Neural cell (in vitro differentiated cells): ENCODE data around the gene IGSF3.
"Not testable (repeated sequence)": the region's sequence is repeated elsewhere in the genome, so short reads cannot be mapped to it uniquely, and the experiment has no call there.

Source experiments
- EP300 ChIP-seq: fragments of 450-650 bp; conservative IDR thresholded peaks from 2 replicates; pipeline ENCODE4 v1.6.1; 2014; ENCODE audit warnings: antibody characterized with exemption, mild to moderate bottlenecking, moderate library complexity; ENCODE audit not compliant: poor library complexity, severe bottlenecking
- EZH2 ChIP-seq: fragments of 200-600, 300-800 bp; shearing (Covaris generic), sonication (generic); IDR thresholded peaks from 2 replicates; pipeline ENCODE4 v1.6.1; 2014; ENCODE audit warnings: antibody characterized with exemption, low read length, borderline replicate concordance, mild to moderate bottlenecking; ENCODE audit not compliant: insufficient read depth, poor library complexity, severe bottlenecking
- MXI1 ChIP-seq: fragments of 450-650 bp; conservative IDR thresholded peaks from 2 replicates; pipeline ENCODE4 v1.6.1; 2014; ENCODE audit warnings: antibody characterized with exemption, mild to moderate bottlenecking; ENCODE audit not compliant: poor library complexity, severe bottlenecking
- POLR2AphosphoS5 ChIP-seq: IDR thresholded peaks from 2 replicates; pipeline ENCODE4 v1.6.1; 2012
- RAD21 ChIP-seq: fragments of 450-650 bp; conservative IDR thresholded peaks from 2 replicates; pipeline ENCODE4 v1.6.1; 2014; ENCODE audit warnings: antibody characterized with exemption, mild to moderate bottlenecking, moderate library complexity
- SMC3 ChIP-seq: fragments of 450-650 bp; conservative IDR thresholded peaks from 2 replicates; pipeline ENCODE4 v1.6.1; 2014; ENCODE audit warnings: antibody characterized with exemption, mild to moderate bottlenecking, moderate library complexity; ENCODE audit not compliant: poor library complexity
- TAF1 ChIP-seq: IDR thresholded peaks from 2 replicates; pipeline ENCODE4 v1.6.1; 2012; ENCODE audit warnings: low read depth
- TF ChIP-seq, protein P1 (sequence below): fragments of 450-650 bp; IDR thresholded peaks from 2 replicates; pipeline ENCODE4 v1.5.1; 2014; ENCODE audit warnings: antibody characterized with exemption, mild to moderate bottlenecking, moderate library complexity; ENCODE audit not compliant: poor library complexity, severe bottlenecking
- TF ChIP-seq, protein P2 (sequence below): IDR thresholded peaks from 2 replicates; pipeline ENCODE4 v1.6.1; 2012; ENCODE audit warnings: borderline replicate concordance

DNA sequence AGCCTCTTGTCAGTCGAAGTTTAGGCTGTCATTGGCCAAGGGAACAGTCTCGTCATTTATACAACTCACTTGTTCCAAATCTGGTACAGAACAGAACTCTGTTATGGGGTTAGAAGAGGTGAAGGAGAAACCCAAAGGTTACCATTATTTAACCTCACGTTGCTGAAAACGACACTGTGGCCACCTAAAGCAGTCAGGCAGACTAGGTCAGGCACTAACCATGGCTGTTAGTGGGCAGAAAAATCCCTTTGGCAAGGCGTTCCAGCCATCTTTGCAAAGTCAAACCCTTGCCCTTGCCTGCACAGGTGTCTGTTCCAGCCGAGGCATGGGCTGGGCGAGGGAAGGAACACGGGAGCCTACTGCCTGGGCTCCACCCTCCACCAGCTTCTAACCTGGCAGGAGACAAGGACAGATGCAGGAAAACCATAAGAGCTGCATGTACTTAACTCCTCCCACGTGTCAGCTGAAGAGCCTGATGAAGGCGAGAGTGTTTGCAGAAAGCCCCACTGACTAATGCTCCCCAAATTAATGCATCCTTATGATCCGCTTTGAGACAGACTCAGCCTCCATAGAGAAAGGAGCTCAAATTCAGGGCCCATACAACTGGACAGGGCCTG lies 69.0 kb downstream of the IGSF3 start:
- TF ChIP-seq, protein P1, sequence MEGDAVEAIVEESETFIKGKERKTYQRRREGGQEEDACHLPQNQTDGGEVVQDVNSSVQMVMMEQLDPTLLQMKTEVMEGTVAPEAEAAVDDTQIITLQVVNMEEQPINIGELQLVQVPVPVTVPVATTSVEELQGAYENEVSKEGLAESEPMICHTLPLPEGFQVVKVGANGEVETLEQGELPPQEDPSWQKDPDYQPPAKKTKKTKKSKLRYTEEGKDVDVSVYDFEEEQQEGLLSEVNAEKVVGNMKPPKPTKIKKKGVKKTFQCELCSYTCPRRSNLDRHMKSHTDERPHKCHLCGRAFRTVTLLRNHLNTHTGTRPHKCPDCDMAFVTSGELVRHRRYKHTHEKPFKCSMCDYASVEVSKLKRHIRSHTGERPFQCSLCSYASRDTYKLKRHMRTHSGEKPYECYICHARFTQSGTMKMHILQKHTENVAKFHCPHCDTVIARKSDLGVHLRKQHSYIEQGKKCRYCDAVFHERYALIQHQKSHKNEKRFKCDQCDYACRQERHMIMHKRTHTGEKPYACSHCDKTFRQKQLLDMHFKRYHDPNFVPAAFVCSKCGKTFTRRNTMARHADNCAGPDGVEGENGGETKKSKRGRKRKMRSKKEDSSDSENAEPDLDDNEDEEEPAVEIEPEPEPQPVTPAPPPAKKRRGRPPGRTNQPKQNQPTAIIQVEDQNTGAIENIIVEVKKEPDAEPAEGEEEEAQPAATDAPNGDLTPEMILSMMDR: not testable (repeated sequence)
- not testable (repeated sequence) for TF ChIP-seq RAD21, TAF1, POLR2AphosphoS5, SMC3, EP300, EZH2, MXI1
- TF ChIP-seq, protein P2, sequence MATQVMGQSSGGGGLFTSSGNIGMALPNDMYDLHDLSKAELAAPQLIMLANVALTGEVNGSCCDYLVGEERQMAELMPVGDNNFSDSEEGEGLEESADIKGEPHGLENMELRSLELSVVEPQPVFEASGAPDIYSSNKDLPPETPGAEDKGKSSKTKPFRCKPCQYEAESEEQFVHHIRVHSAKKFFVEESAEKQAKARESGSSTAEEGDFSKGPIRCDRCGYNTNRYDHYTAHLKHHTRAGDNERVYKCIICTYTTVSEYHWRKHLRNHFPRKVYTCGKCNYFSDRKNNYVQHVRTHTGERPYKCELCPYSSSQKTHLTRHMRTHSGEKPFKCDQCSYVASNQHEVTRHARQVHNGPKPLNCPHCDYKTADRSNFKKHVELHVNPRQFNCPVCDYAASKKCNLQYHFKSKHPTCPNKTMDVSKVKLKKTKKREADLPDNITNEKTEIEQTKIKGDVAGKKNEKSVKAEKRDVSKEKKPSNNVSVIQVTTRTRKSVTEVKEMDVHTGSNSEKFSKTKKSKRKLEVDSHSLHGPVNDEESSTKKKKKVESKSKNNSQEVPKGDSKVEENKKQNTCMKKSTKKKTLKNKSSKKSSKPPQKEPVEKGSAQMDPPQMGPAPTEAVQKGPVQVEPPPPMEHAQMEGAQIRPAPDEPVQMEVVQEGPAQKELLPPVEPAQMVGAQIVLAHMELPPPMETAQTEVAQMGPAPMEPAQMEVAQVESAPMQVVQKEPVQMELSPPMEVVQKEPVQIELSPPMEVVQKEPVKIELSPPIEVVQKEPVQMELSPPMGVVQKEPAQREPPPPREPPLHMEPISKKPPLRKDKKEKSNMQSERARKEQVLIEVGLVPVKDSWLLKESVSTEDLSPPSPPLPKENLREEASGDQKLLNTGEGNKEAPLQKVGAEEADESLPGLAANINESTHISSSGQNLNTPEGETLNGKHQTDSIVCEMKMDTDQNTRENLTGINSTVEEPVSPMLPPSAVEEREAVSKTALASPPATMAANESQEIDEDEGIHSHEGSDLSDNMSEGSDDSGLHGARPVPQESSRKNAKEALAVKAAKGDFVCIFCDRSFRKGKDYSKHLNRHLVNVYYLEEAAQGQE: not testable (repeated sequence)
